Left lung (tissue), 10 donors: ENCODE measurements around the gene ZNF782. TPM values are rescaled to one million over a fixed set of nuclear protein-coding genes. Genes with fewer than 3 reads are reported as not detected.

Experiments used
- ATAC-seq: fragments of 200-7000 bp; cut with Tn5 transposase; one replicate; pipeline ENCODE4 v1.9.1; 2020; ENCODE audit warnings: moderate library complexity
- DNase-seq, 4 donors: peaks; one replicate each; pipeline ENCODE4 v3.0.0-alpha.2; 2013 to 2020
- H3K27ac ChIP-seq, 2 donors: fragments of 200-600 bp; sonication (generic) in 1 of 2; one replicate each; pipeline versions ENCODE4 v1.5.0 to v1.8.0; 2020 to 2021
- H3K27me3 ChIP-seq, 2 donors: fragments of 200-600 bp; sonication (generic) in 1 of 2; one replicate each; pipeline versions ENCODE4 v1.5.0 to v1.8.0; 2020 to 2021
- H3K36me3 ChIP-seq, 2 donors: fragments of 200-600 bp; sonication (generic) in 1 of 2; one replicate each; pipeline versions ENCODE4 v1.5.0 to v1.8.0; 2020 to 2021
- H3K4me1 ChIP-seq, 2 donors: fragments of 200-600 bp; one replicate each; pipeline ENCODE4 v1.8.0; 2021
- H3K4me3 ChIP-seq, 2 donors: fragments of 200-600 bp; sonication (generic) in 1 of 2; one replicate each; pipeline versions ENCODE4 v1.5.0 to v1.8.0; 2020 to 2021; ENCODE audit warnings: mild to moderate bottlenecking in 1 of 2
- H3K9me3 ChIP-seq, 2 donors: fragments of 200-600 bp; sonication (generic) in 1 of 2; one replicate each; pipeline versions ENCODE4 v1.5.0 to v1.8.0; 2020 to 2021
- CTCF ChIP-seq, 2 donors: fragments of 200-600 bp; sonication (generic) in 1 of 2; IDR thresholded peaks; one replicate each; pipeline versions ENCODE4 v1.5.0 to v1.8.0; 2021; ENCODE audit warnings: antibody characterized with exemption in 2 of 2
- intact Hi-C, 2 donors: fragments of 100-400 bp; cut with DNase I; formaldehyde crosslinking; loops; one replicate each; pipeline versions ENCODE4 v1.11.2 to v1.14.2; 2022
- polyA plus RNA-seq, 6 donors: library from polyadenylated mRNA; unstranded; fragments of 120-200 nt; gene quantifications; one replicate each; pipeline ENCODE4 v1.2.1, GENCODE V29; 2013; ENCODE audit not compliant: insufficient read length in 6 of 6
- total RNA-seq, 2 donors: library from RNA; stranded (reverse); fragmentation: NEBNext Ultra II Directional; extraction: Animal tissue kit (Norgen Biotek cat#: 25700); gene quantifications; one replicate each; pipeline ENCODE4 v1.2.1, GENCODE V29; 2021
- donor health status: DM: no; HTN: yes; CAD: no.
- donor health status: DM: no; HTN: no; CAD: no.

Gene ZNF782
- total and polyA plus RNA-seq, 8 donors: 3.8 to 8.7 (median 7.6) TPM

- H3K4me3 ChIP-seq: peak overlapping the region; percentile 83 to 95
- DNase-seq: peak in 1 of 4 donors; percentile 9
- no peak for TF ChIP-seq CTCF (IDR thresholded peaks at IDR 0.05)
Observed at GRCh38 chr9:96777426-96777864, 76.9 kb downstream of the ZNF782 start.

GRCh38 chr9:96771124-96771523 is 83.2 kb downstream of the ZNF782 start:
- no peak for DNase-seq
- H3K9me3 ChIP-seq: peaks cover 0 to 68% of the 10 kb centered on the region in 2 donors
- no peaks in the 10 kb centered on the region for H3K27me3 ChIP-seq
- H3K4me3 ChIP-seq: no peak overlapping the region
- TF ChIP-seq CTCF (IDR thresholded peaks at IDR 0.05): no peak
- intact Hi-C loops: no loop called here
- no peak overlapping the region for H3K27ac ChIP-seq
- peaks cover 0 to 100% of the 10 kb centered on the region in 2 donors for H3K36me3 ChIP-seq
- ATAC-seq: no peak
- no peaks in the 10 kb centered on the region for H3K4me1 ChIP-seq

More at GRCh38 chr9:96777426-96777864, 76.9 kb downstream of the ZNF782 start:
- H3K27me3 ChIP-seq: no peaks in the 10 kb centered on the region
- H3K4me1 ChIP-seq: peaks cover 4 to 13% of the 10 kb centered on the region in 2 donors
- intact Hi-C loops: no loop called here
- peaks cover 0 to 4% of the 10 kb centered on the region in 2 donors for H3K9me3 ChIP-seq
- peaks cover 0 to 37% of the 10 kb centered on the region in 2 donors for H3K36me3 ChIP-seq
- H3K27ac ChIP-seq: peak overlapping the region; percentile 66 to 74
- ATAC-seq: no peak

- H3K4me1 ChIP-seq: no peaks in the 10 kb centered on the region
- H3K4me3 ChIP-seq: no peak overlapping the region
- no peak overlapping the region for H3K27ac ChIP-seq
- H3K27me3 ChIP-seq: no peaks in the 10 kb centered on the region
- H3K36me3 ChIP-seq: peaks cover 0 to 100% of the 10 kb centered on the region in 2 donors
- no peak for TF ChIP-seq CTCF (IDR thresholded peaks at IDR 0.05)
- ATAC-seq (no peak), DNase-seq (no peak)
- intact Hi-C loops: no loop called here
- H3K9me3 ChIP-seq: peaks cover 0 to 79% of the 10 kb centered on the region in 2 donors
Observed at GRCh38 chr9:96769989-96770388, 84.3 kb downstream of the ZNF782 start.

Other genes starting within 250 kb of the ZNF782 start
- gene CDC14B, start 234.7 kb downstream of the ZNF782 start, total RNA-seq: 10 to 100 TPM; 10.5 to 17.1 TPM
- gene CDC14B, start 234.7 kb downstream of the ZNF782 start, polyA plus RNA-seq: 10 to 100 TPM; 17.3 to 20.3 (median 18.1) TPM
- 10 to 100 TPM; 18.2 to 31.9 TPM for gene PRXL2C, start 199.2 kb downstream of the ZNF782 start, total RNA-seq
- 1 to 10 TPM; 5.3 to 7.4 (median 5.9) TPM for gene PRXL2C, start 199.2 kb downstream of the ZNF782 start, polyA plus RNA-seq
- 1 to 10 TPM; 7.9 to 9.3 TPM for gene ZNF510, start 76.4 kb downstream of the ZNF782 start, total RNA-seq
- gene ZNF510, start 76.4 kb downstream of the ZNF782 start, polyA plus RNA-seq: 10 to 100 TPM; 15.0 to 19.2 (median 17.5) TPM
- gene NUTM2G, start 74.3 kb upstream of the ZNF782 start, total RNA-seq: not detected
- 1 to 10 TPM in 3 of 6 donors, under 1 TPM in 3; 0.82 to 1.7 (median 1.0) TPM for gene NUTM2G, start 74.3 kb upstream of the ZNF782 start, polyA plus RNA-seq
- gene CTSV, start 184.6 kb upstream of the ZNF782 start, total RNA-seq: 1 to 10 TPM in 1 of 2 donors, under 1 TPM in 1; 0.24 to 1.1 TPM
- gene CTSV, start 184.6 kb upstream of the ZNF782 start, polyA plus RNA-seq: 1 to 10 TPM; 1.4 to 3.4 (median 2.9) TPM